HTR-8/SVneo (cell line): ENCODE measurements around the gene PNMT.
"Not testable (repeated sequence)": the region's sequence is repeated elsewhere in the genome, so short reads cannot be mapped to it uniquely, and the experiment has no call there.

Experiments used
- DNase-seq: peaks from one replicate; pipeline ENCODE4 v3.0.0; 2011; ENCODE audit warnings: low spot score, mixed read lengths; ENCODE audit not compliant: insufficient read length
- FAIRE-seq: peaks from 2 replicates; lab custom pipeline; 2011; peaks lifted over from hg19 to GRCh38; lab: Jason Lieb, UNC

Gene PNMT

GRCh38 chr17:39679521-39680192 is 11.4 kb downstream of the PNMT start:
- no peak for DNase-seq
- no peak for FAIRE-seq

GRCh38 chr17:39683295-39683939 is 15.2 kb downstream of the PNMT start:
- DNase-seq (no peak), FAIRE-seq (no peak)

GRCh38 chr17:39684369-39685192 is 16.3 kb downstream of the PNMT start:
- FAIRE-seq (no peak), DNase-seq (no peak)

GRCh38 chr17:39687101-39687545 is 18.9 kb downstream of the PNMT start:
- no peak for FAIRE-seq
- DNase-seq: no peak

- peak; percentile 82 for FAIRE-seq
Measured at GRCh38 chr17:39687546-39688474, 19.6 kb downstream of the PNMT start, which contains the start of gene PGAP3. Gene PGAP3, minus strand, starts transcription at chr17:39688057. Its CDS starts 43 bp downstream, at chr17:39688014.

GRCh38 chr17:39688475-39688835 is 20.2 kb downstream of the PNMT start:
- no peak for DNase-seq
- no peak for FAIRE-seq

More at GRCh38 chr17:39687546-39688474, 19.6 kb downstream of the PNMT start, which contains the start of gene PGAP3:
- peak; percentile 98 for DNase-seq

GRCh38 chr17:39688945-39689344 is 20.7 kb downstream of the PNMT start:
- no peak for FAIRE-seq
- no peak for DNase-seq

GRCh38 chr17:39694593-39694992 is 26.3 kb downstream of the PNMT start:
- FAIRE-seq (no peak), DNase-seq (no peak)

GRCh38 chr17:39695089-39695474 is 26.8 kb downstream of the PNMT start:
- FAIRE-seq (no peak), DNase-seq (no peak)

- DNase-seq: no peak
- no peak for FAIRE-seq
Measured at GRCh38 chr17:39696731-39697130, 28.5 kb downstream of the PNMT start.

- no peak for FAIRE-seq
- DNase-seq: no peak
Measured at GRCh38 chr17:39697961-39698360, 29.7 kb downstream of the PNMT start.

GRCh38 chr17:39699157-39699817 is 31.0 kb downstream of the PNMT start:
- not testable (repeated sequence) for DNase-seq, FAIRE-seq

- peak; percentile 97 for FAIRE-seq
Measured at GRCh38 chr17:39699818-39700147, 31.5 kb downstream of the PNMT start, which contains the start of gene ERBB2. Gene ERBB2, plus strand, starts transcription at chr17:39700064. Its CDS starts 175 bp downstream, at chr17:39700239.

GRCh38 chr17:39700148-39700987 is 32.1 kb downstream of the PNMT start:
- FAIRE-seq: peak; percentile 9
- peak; percentile 46 for DNase-seq

More at GRCh38 chr17:39699818-39700147, 31.5 kb downstream of the PNMT start, which contains the start of gene ERBB2:
- peak; percentile 92 for DNase-seq

GRCh38 chr17:39701012-39701783 is 32.9 kb downstream of the PNMT start:
- peak; percentile 69 for FAIRE-seq
- DNase-seq: no peak

- FAIRE-seq (peak; percentile 67), DNase-seq (no peak)
Measured at GRCh38 chr17:39701784-39702422, 33.6 kb downstream of the PNMT start.
